GM19043 (cell line): ENCODE measurements around the gene GRIN2A.

Source experiments
- ATAC-seq: cut with Tn5 transposase; IDR thresholded peaks from one replicate; pipeline ENCODE4 v1.9.1; 2021; ENCODE audit warnings: low read depth; ENCODE audit not compliant: unreplicated experiment

GRIN2A gene

DNA sequence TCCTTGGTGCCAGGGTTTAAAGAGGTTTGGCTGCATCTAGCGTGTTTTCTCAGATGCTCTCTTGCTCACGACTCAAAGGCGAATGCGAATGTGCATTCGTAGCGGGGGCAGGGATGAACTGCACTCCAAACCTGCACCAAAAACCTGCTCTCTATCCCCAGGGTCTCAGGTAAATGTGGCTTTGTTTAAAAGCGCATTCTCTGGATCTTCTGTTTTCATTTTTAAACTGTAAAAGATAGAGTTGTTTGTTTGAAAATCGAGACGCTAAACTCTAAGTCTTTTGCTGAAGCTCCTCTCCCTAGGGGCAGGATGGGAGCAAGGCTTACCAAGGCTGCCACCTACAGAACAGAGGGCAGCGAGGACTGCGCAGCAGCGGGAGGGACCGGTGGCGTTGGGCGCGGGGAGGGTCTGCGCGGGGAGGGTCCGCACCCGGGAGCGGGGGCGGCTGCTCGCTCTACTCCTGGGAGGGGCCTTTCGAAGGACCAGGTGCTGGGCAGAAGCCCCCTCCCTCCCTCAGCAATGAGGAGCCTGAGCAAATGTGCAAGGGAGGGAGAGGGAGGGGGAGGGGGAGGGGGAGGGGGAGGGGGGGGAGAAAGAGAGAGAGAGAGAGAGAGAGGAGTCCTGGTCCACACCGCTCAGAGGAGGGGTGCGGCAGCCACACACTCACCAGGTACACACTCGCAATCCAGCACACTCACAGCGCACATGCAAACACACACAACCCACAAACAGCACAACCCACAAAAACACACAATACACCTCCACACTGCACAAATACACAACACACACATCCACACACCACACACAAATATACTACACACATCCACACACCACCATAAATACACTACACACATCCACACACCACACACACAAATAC lies 142.8 kb downstream of the GRIN2A start:
- ATAC-seq: no peak

DNA sequence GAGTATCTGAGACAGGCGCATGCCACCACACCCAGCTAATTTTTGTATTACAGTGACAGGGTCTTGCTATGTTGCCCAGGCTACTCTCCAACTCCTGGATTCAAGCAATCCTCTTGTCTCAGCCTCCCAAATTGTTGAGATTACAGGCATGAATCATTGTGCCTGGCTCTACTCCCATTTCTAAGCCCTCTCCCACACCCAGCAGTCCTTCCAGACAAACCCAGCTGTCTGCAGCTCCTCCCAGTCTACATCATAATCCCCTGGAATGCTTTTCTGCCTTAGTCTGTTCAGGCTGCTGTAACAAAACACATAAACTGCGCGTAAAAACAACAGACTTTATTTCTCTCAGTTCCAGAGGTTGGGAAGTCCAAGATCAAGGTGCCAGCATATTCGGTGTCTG lies 144.5 kb downstream of the GRIN2A start:
- no peak for ATAC-seq

DNA sequence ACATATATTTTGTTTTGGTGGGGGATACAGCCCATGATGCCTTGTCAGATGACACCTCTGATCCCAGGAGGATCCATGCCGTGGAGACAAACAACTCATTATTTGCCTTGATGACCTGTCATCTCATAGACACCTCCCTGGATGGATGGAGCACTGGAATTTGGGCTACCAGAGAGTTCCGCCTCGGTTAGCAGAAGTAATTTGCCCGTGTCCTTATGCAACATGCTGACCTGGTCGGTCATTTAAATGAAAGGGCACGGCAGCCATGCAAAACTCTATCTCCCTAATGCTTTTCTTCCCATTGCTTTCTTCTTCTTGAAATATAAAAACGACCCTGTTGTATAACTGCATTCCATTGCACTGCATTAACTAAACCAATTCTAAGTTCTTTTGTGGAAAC lies 145.3 kb downstream of the GRIN2A start:
- no peak for ATAC-seq

DNA sequence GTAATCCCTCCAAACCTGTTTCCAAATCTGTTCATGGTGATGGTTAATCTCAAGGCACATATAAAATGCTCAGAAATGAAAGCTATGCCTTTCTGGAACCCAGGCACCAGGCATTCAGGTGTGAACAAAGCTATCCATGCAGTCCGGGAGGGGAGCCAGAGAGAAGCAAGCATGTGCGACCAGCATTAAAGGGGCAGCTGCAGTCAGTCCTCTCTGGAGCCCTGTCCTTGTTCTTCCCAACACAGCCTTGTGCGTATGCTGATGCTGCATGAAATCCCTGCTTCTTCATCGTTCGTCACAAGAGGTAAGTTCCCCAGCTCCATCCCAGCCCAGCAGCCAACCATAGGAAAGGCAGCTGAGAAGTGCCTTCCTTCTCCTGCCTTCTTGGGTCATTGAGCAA lies 148.7 kb downstream of the GRIN2A start:
- no peak for ATAC-seq

DNA sequence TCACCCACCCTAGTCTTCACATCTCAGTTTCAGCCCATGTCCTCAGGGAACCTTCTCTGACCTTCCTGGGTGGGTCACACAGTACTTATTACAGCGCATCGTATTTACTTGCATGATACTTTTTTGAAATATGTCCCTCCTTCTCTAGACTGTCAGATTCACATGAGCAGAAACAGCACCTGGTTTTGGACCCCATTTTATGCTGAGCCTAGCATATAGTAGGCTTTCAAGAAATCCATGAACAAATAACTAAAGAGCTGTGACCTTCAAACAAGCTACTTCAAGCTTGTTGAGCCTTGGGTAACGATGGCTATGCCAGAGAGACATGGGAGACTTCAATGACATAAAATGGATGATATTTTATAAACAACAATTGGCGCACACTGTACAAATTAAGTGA lies 150.3 kb downstream of the GRIN2A start:
- no peak for ATAC-seq

DNA sequence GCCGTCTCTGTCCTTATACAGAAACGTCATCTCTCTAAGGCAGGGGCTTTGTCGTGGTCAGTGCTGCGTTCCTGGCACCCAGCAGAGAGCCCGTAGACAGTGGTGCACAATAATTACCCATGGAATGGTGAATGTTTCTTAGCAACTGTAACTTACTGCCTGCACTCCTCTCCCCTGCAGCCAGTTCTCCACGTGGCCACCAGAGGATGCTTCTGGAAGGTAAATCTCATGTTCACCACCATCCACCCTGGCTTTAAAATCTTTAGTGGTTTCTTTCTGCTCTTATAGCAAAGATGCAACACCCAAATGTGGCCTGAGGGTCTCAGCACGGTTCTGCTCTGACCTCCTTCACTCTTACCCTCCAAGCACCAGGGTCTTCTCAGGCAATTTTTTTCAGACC lies 150.8 kb downstream of the GRIN2A start:
- no peak for ATAC-seq

DNA sequence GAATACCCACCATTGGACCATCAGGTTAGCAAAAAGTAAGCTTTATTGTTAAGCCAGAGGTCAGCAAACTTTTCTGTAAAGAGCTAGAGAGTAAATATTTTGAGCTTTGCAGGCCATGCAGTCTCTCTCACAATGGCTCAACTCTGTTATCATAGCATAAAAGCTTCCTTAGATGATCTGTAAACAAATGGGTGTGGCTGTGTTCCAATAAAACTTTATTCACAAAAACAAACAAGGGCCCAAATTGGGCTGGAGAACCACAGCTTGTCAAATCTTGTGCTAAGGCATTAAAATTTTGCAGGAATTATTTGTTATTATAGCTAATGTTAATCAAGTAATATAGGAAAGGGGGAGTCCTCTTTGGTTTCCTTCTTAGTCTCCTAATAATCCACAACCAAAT lies 153.6 kb downstream of the GRIN2A start:
- ATAC-seq: no peak

DNA sequence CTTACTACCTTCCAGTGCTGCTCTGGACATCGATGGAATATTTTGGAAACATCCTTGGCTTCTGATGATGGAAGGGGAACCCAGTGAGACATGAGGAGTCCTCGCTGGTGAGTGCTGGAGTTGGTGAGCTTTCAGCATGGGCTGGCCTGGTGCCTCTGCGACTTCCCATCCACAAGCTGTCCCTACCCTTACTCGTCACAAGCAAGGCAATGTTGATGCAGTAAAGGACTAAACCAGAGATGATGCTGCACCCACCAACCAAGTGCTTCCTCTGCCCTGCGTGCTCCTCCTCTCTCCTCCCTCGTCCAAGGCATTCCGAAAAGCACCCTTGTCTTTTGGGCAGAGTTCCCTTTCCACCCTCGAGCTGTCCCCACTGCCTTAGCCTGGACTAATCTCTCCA lies 154.7 kb downstream of the GRIN2A start:
- ATAC-seq: no peak

DNA sequence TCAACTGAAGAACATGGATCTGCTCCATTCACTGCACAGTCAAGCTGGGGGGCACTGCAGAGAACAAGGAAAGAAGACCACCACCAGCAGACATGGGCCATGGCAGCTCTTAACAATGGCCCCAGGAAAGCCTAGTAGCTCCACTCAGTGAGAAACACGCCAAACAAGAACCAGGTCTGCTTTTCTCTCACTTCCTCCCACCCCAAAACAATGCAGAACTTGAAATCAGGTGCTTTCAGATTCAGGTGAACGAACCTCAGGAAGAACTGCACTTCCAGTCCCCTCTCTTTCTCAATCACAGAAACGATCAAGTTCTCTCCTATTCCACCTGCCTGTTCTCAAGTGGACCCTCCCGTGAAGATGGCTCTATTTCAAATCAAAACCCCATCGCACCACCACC lies 155.6 kb downstream of the GRIN2A start:
- ATAC-seq: no peak

DNA sequence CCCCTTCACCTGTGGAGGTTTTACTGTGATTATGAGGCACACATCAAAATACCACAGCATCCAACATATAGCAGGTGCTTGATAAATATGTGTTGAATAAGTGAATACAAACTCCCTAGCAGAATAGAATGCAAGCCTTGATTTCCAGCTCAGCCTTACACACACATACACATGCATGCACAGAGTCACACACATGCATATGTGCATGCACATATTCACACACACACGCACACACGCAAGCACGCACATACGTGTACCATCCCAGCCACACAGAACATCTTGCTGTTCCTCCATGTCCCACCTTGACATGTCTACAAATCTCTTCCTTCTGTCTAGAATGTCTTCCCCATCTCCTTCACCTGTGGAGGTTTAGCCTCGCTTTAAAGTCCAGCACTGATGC lies 160.1 kb downstream of the GRIN2A start:
- ATAC-seq: no peak

DNA sequence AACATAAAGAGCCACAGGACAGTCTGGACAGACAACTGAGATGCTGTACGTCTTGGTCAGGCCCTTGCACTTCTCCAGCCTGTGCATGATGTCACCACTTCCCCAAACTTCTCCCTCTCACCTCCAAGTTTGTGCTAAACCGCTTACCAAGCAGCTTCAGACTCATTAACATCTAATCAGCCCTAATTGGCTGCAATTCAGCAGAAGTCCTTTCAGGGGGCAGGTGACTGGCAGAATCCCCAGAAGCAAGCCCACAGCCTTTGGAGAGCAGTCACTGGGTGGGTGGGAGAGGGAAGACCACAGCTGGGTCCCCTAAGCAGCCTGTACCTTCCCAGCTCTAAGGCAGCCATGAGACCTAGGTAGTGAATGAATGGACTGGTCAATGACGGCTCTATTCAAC lies 161.4 kb downstream of the GRIN2A start:
- no peak for ATAC-seq

DNA sequence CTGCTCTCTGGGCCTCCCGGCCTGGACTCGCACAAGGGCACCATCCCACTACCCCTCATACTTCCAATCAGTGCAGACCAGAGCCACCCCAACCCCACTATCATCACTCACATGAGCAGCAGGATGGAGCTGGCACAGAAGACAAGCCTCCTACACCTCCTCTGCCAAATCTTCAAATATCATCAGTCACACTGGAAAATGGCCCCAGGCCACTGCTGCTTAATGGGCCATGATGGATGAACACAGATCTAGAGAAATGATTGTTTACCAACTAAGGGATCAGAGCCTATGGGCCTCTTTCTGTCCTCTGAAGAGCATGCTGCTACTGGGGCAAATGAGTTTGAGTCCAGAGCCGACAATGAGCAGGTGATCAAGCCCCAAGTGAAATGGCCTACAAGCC lies 165.5 kb downstream of the GRIN2A start:
- no peak for ATAC-seq

DNA sequence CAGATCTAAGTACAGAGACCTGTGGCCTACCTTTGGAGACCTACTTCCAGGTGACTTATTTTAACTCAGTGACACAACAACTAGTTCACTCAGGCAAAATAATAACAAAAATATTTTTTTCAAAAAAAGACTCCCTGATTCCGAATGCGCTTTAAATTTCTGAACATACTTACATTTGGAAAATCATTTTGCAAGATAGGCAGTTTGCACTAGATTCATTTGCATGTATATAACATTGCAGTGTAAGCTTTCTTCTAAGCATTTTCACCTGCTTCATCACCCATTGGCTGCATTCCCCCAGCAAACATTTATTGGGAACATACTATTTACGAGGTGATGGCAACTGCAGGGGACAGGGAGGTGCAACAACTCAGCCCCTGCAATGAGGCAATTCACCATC lies 166.8 kb downstream of the GRIN2A start:
- no peak for ATAC-seq

DNA sequence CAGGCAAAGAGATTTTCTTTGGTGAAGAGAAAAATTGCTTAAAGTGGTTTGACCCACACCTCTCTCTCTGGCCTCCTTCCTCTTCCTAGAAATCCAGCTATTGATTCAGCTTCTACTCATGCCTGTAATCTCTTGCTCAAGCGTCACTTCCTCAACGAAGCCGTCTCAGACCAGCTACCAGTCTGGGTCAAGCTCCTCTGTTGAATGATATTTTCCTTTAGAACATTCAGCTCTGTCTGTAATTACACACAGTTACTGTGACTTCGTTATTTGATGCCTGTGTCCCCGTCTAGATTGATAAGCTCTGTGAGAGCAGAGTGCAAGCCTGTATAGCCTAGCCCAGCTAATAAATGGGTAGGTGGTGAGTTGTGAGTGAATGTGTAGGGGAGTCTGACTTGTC lies 168.5 kb downstream of the GRIN2A start:
- ATAC-seq: no peak

DNA sequence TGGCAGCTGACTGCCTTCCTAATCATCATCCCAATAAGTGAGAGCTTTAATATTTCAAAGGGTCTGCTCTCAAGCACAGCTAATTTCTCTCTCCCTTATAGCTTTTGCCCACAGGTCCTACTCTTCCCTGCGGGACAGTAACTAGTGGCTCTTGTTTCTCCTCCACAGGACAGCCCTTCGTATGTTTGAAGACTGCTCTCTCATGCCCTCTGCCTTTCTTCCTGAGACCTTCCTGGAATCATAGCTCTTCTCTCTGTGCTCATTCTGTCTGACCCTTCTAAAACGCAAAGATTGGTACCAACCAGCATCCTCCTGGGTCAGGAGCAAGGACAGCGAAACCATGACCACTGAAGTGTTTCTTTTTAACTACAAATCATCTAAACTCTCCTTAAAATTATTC lies 168.9 kb downstream of the GRIN2A start:
- no peak for ATAC-seq

DNA sequence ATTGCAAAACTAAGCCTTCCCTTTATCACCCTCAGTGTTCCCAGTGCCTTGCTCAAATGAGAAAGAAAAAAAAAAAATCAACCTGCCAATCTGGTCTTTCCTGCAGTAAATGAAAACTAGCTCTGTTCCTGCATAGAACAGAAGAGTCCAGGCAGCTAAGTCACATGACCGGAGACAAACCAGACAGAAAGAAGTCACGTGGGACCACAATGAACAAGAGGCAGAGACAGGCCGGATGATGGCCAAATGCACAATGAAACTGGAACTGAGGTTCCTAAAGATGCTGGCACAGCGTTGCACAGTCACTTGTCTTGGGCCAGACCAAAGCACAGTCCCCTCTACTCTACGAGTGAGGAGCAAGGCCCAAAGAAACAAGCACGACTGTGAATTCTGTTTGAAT lies 172.5 kb downstream of the GRIN2A start:
- no peak for ATAC-seq

DNA sequence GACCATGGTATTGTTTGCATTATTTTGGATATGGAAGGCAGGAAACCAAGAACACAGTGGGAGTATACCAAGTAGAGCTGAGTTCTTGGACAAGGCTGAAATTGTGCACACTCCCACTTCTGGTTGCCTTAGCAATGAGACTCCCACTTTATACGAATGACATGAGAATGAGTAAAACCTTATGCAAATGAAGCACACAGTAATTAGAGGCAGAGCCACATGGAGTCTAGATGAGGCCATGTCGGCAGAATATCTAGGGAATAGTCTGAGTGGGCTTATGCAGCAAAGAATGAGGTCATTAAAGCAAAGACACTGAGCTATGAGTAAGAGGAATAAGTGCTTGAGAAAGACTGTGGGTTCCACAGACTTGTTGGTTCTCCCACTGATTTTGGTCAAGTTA lies 178.7 kb downstream of the GRIN2A start:
- no peak for ATAC-seq

DNA sequence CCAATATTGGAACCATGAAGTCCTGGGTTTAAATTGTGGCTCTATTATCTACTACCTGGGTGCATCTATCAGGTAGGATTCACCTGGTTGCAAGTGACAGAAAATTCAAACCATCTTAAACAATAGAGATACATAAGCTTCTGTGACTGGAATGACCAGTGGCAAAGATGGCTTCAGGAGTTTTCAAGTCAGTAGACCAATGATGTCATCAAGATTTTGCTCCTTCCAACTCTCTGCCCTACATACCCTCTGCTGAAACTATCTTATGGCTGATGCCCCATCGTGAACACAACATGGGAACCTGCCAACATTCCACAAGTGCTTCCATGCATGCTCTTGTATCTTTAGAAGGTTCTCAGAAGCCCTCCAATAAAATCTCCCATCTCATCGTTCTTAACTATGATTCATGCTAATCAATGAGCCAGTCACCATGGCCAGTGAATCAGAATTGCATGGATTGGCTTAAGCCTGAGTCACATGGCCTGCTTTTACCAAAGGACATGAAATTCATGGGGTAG lies 180.9 kb downstream of the GRIN2A start:
- ATAC-seq: no peak

DNA sequence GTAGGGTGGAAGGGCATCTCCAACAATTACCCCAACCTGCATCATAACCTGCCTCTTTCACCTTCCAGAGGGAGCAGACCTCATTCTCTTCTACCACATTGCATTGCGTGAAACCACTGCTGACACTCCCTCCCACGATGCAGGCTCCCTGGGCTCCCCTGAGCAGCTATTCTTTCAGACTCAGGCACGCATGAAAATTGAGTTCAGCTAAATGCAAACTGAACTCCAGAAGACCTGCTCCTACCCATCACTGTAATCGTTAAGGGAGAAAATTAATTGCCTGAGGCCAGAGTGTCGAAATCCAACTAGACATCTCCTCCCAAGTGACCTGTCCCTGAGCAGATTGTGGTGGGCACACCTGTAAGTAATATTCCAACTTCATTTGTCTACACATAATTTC lies 186.0 kb downstream of the GRIN2A start:
- no peak for ATAC-seq

DNA sequence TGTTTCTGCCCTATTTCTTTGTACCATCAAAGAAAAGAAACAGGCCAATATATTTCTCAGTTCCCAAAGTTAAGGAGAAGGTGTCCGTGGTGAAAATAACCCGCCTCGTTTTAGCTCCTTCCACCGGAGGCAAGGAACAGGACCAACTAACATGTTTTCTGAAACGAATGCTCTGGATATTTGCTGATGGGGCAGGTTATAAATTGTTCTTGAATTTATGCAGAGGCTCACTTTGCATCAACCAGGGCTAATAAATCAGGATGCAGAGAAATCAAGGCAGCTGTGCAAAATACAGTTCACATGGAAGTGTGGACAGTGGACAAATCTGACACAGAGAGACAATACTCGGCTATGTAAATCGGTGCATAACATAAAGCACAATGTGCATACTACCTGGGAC lies 189.8 kb downstream of the GRIN2A start:
- ATAC-seq: no peak

DNA sequence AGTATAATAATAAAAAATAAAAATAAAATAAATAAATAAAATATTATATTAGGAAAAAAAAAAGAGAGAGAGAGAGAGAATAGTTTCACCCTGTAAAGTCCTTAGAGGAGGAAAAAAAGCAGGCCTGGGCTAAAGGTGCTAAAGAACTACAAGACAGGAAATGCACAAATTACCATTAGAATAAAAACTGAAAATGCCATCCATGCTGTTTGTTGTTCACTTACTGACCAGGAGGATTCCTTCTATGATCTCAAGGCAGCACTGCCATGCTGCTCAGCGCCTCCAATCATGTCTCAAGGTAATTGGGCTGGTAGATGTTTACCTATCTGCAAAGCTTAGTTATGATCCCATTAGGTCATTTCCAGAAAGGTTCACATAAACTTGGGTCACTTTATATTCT lies 201.2 kb downstream of the GRIN2A start:
- no peak for ATAC-seq

DNA sequence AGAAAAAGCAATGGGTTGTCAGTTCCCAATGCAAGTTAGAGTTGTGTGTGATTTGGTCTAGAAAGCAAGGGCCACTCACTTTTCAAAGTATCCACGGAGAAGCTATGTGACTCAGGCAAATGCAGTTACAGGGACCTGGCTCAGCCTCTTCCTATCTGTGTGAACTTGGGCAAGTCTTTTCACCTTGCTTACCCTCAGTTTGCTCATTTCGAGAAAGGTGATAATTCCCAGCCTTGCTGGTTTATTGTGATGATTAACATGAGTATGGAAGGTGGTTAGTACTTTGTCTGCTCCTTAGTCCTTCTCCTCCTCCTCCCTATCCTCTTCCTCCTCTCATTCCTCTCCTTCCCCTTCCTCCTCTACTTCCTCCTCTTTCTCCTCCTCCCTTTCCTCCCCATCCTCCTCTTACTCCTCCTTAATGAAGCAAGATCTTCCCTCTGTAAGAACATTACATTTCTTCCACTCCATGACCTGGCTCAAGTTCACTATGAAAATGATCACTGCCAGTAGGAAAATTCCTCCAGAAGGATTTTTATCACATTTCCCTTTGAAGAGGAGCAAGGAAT lies 204.0 kb downstream of the GRIN2A start:
- no peak for ATAC-seq
